ENCODE measurements around the gene CCDC169.
"Not testable (repeated sequence)": the region's sequence is repeated elsewhere in the genome, so short reads cannot be mapped to it uniquely, and the experiment has no call there.

CCDC169 gene

GRCh38 chr13:36297366-36298338, at the start of gene CCDC169:
Gene CCDC169 (minus strand): TSS chr13:36297814. CDS start chr13:36297719, 95 bp downstream.
- peak in 12 of 14 donors; percentile 8 to 75 (median 46) for DNase-seq

GRCh38 chr13:36346222-36347083, 48.8 kb upstream of the CCDC169 start, which contains the start of gene SPART:
Gene SPART (minus strand): TSS chr13:36346394. CDS start chr13:36335830, 10,564 bp downstream.
- peak; percentile 86 to 100 (median 98) for DNase-seq

GRCh38 chr13:36345438-36346221, 48.0 kb upstream of the CCDC169 start:
- DNase-seq, result peak in 13 of 14 donors; percentile 40 to 83 (median 75)

- DNase-seq, result peak in 3 of 14 donors; percentile 6 to 50 (median 22)
Observed at GRCh38 chr13:36344886-36345437, 47.3 kb upstream of the CCDC169 start.

DNA sequence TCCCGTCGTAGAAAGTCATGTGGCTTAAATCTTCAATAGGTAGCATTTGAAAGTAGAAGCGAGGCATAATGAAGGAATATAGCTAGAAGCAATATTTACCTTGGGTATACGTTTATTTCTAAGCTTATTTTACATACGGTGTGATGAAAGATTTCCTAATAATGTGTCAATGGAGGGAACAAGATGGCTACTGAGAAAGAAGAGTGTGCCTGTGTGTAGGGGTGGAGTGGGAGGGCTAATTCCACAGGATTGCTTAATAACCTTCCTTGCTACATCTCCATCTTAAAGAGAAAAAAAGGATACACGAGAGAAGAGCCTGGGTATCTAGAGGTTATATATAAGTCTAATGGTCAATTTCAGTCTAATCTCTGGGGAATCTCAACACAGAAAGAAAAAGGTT, 46.6 kb upstream of the CCDC169 start:
- no peak for DNase-seq

DNA sequence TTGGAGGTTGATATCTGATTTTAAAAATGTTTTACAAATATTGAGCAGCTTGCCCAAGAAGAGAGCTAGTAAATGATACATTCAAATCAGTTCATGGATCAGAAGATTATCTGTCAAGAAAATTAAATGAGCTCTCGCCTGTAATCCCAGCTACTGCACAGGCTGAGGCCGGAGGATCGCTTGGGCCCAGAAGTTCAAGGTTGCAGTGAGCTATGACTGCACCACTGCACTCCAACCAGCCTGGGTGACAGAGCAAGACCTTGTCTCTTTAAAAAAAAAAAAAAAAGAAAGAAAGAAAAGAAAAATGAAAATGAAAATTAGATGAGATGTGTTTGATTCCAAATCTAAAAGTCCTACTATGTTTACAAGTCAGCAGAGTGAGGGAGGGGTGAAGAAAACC, 46.2 kb upstream of the CCDC169 start:
- DNase-seq, result no peak

DNA sequence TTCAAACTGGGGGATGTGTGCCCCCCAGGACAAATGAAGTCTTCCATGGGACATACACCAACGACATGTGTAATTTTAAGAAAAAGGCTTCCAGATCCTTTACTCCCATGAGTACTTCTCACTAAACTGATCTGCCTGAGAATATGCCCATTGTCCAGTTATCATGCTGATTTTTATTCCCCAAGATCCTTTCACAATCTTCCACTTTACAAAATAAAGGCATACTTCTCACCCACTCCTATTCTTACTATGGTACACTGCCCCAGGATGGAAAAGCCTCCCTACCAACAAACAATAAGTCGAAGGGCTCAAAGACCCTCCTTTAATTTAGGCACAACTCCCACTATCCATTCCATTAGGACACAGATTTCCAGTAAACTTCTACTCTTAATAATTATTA, 45.1 kb upstream of the CCDC169 start:
- DNase-seq, result no peak

- no peak for DNase-seq
Observed at GRCh38 chr13:36341718-36342117, 44.1 kb upstream of the CCDC169 start.

DNA sequence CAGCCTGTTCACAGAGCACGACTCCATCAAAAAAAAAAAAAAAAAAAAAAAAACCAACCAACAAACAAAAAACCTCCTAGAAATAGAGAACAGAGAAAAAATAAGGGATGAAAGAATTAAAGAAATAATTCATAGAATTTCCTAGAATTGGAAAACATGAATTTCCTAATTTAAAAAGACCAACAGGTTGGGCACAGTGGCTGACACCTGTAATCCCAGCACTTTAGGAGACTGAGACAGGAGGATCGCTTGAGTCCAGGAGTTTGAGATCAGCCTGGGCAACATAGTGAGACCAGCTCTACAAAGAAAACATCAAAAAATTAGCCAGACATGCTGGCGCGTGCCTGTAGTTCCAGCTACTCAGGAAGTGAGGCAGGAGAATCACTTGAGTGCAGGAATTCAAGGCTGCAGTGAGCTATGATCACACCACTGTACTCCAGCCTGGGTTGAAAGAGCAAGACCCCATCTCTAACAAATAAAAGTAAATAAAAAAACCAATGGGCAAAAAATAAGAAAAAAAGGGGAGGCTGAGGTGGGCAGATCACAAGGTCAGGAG, 42.1 kb upstream of the CCDC169 start:
- no peak for DNase-seq

GRCh38 chr13:36337938-36338641, 40.5 kb upstream of the CCDC169 start:
- no peak for DNase-seq

DNA sequence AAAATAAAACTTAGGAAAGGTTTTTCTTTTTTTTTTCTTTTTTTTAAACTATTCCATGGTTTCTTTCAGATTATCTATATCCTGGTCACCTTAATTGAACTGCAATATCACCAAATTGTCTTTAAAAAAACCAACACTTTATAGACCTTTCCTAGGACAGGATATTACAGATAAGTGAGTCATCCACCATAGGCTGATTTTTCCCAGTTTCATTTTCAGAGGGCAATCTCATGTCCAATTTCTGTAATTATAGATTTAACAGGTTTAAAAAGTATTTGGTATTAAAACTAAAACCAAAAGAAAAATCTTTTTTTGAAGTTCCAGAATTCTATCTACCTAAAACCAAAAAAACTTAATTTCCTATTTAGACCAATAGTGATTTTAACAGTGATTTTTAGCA, 35.4 kb upstream of the CCDC169 start:
- DNase-seq, result no peak

GRCh38 chr13:36332255-36332654, 34.6 kb upstream of the CCDC169 start:
- not testable (repeated sequence) for DNase-seq

DNA sequence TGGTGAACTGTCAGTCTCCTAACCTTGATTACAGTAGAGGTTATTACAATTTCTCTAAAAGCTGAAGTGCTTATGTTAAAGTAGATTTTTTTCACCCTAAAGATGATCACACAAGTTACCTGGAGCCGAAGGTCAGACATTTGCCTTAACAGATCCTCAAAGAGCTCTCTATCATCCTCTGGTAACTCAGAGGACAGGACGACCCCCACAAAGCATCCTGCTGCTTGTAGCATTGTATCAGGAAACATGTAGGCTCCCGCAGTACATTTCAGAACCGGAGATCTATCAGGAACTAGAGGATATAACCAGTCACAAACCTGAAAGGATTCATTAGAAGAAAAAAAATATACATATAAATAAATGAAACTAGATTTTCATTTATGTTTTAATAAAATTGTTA, 33.7 kb upstream of the CCDC169 start:
- DNase-seq, result no peak

- no peak for DNase-seq
Observed at GRCh38 chr13:36329361-36329760, 31.7 kb upstream of the CCDC169 start.

GRCh38 chr13:36328821-36329220, 31.2 kb upstream of the CCDC169 start:
- no peak for DNase-seq

GRCh38 chr13:36325912-36326311, 28.3 kb upstream of the CCDC169 start:
- DNase-seq, result no peak

DNA sequence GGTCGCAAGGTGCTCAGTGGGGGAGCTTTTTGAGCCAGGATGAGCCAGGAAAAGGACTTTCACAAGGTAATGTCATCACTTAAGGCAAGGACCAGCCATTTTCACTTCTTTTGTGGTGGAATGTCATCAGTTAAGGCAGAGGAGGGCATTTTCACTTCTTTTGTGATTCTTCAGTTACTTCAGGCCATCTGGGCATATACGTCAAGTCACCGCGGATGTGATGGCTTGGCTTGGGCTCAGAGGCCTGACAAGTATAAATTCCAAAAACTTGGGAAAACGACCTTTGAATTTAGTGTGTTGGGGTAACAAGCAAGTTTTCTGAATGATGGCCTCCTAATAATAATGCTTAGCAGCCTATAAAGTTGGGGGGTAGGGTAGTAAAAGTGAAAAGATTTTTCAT, 27.3 kb upstream of the CCDC169 start:
- DNase-seq, result not testable (repeated sequence)

GRCh38 chr13:36323951-36324566, 26.4 kb upstream of the CCDC169 start:
- no peak for DNase-seq

- no peak for DNase-seq
Observed at GRCh38 chr13:36323408-36323807, 25.8 kb upstream of the CCDC169 start.

DNA sequence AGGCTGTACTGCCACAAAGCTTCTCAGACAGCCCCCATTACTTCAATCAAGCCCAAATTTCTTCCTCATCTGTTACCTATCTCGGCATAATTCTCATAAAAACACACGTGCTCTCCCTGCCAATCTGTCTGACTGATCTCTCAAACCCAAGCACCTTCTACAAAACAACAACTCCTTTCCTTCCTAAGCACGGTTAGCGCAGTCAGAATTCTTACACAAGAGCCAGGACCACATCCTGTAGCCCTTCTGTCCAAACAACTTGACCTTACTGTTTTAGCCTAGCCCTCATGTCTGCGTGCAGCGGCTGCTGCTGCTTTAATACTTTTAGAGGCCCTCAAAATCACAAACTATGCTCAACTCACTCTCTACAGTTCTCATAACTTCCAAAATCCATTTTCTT, 22.2 kb upstream of the CCDC169 start:
- DNase-seq, result not testable (repeated sequence)

Measured in C1 segment of cervical spinal cord (tissue), 14 donors.